Measurements from ENCODE around the gene MSMB. TPM values are rescaled to one million over a fixed set of nuclear protein-coding genes. Genes with fewer than 3 reads are reported as not detected.
A peak's percentile ranks its signal among the peaks of the same experiment; 100 is the strongest.
"Not testable (repeated sequence)": the region's sequence is repeated elsewhere in the genome, so short reads cannot be mapped to it uniquely, and the experiment has no call there.

Gene MSMB
- total and polyA plus RNA-seq, 7 experiments from 2014 or later: not detected

DNA sequence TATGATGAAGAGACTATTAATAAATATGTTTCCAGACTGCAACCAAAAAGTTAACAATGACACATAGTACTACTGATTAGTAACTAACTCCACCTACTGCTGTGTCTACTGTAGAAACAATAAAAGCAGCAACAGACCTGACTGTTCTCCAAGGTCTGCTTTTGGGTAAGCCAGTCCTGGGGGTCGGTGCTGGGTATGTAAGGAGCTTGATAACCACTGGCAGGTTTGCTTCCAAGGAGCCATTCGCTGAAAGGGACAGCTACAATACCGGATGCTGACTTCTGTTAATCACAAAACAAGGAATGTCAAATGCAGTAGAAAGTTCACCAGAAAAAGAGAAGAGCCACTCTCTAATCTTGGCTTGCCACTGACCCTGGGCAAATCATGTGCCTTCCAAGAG lies 33.3 kb downstream of the MSMB start:
- Histone ChIP-seq H3K27ac (ENCODE audit: low read depth, low read length) (no peak overlapping the region), H3K4me1 (ENCODE audit: control insufficient read depth in 2 of 2, insufficient read depth in 2 of 2, low read length in 2 of 2) (no peaks in the 10 kb centered on the region), H3K27me3 (ENCODE audit: control insufficient read depth in 2 of 2, insufficient read depth in 2 of 2, low read length in 2 of 2) (no peaks in the 10 kb centered on the region), H3K36me3 (ENCODE audit: control insufficient read depth in 2 of 3, insufficient read depth in 3 of 3, low read length in 3 of 3) (peaks cover 23 to 79% (median 63%) of the 10 kb centered on the region in 3 experiments), H3K4me3 (ENCODE audit: low read length) (no peak overlapping the region), H3K9me3 (ENCODE audit: control insufficient read depth in 2 of 3, low read length in 3 of 3) (no peaks in the 10 kb centered on the region)
- ATAC-seq (no peak), DNase-seq (no peak)
- peaks cover 0 to 1% (median 0%) of the 10 kb centered on the region in 11 donors for H3K9me3 Mint-ChIP-seq
- no peak overlapping the region for H3K4me3 Mint-ChIP-seq
- intact Hi-C loops (cut with micrococcal nuclease): no loop called here
- peak overlapping the region in 4 of 9 donors; percentile 14 to 31 (median 25) for H3K27ac Mint-ChIP-seq
- POLR2A ChIA-PET: interaction anchor here (0.8 kb wide), 1 partner anchor 17 kb away, joined by 3 read pairs; no protein-coding TSS in a partner anchor
- no peaks in the 10 kb centered on the region for H3K27me3 Mint-ChIP-seq
- peaks cover 3 to 18% (median 14%) of the 10 kb centered on the region in 7 donors for H3K4me1 Mint-ChIP-seq
- peaks cover 14 to 51% (median 29%) of the 10 kb centered on the region in 5 donors for H3K36me3 Mint-ChIP-seq
- CTCF ChIA-PET: no interaction called here

DNA sequence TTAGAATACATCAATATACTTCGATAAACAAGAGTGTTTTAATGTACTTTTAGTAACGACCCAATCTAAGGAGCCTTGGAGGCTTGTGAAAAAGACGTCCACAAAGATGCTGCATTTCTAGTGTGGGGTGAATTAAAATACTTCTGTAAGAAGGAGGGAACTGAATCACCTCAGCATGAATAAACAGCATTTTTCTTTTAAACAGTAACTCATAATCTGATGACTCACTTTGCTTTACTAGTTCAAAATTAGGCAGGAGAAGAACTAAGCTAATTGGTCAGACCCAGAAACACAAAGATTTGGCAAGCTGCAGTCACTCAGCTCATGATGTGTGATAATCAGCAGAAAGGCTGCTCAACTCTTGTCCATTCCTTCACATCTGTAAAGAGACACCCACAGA lies 39.9 kb downstream of the MSMB start:
- no peaks in the 10 kb centered on the region for H3K9me3 ChIP-seq (ENCODE audit: control insufficient read depth in 2 of 3, low read length in 3 of 3)
- H3K36me3 Mint-ChIP-seq: peaks cover 11 to 54% (median 26%) of the 10 kb centered on the region in 5 donors
- ATAC-seq (no peak), DNase-seq (no peak)
- no peak overlapping the region for H3K4me3 ChIP-seq (ENCODE audit: low read length)
- POLR2A ChIA-PET: no interaction called here
- H3K27me3 Mint-ChIP-seq: no peaks in the 10 kb centered on the region
- H3K27me3 ChIP-seq (ENCODE audit: control insufficient read depth in 2 of 2, insufficient read depth in 2 of 2, low read length in 2 of 2): no peaks in the 10 kb centered on the region
- H3K36me3 ChIP-seq (ENCODE audit: control insufficient read depth in 2 of 3, insufficient read depth in 3 of 3, low read length in 3 of 3): peaks cover 34 to 90% (median 53%) of the 10 kb centered on the region in 3 experiments
- intact Hi-C loops (cut with micrococcal nuclease): no loop called here
- no peak overlapping the region for H3K4me3 Mint-ChIP-seq
- CTCF ChIA-PET: interaction anchor here (0.9 kb wide), 1 partner anchor 10 kb away, joined by 3 read pairs; no protein-coding TSS in a partner anchor
- peaks cover 0 to 3% (median 0%) of the 10 kb centered on the region in 7 donors for H3K4me1 Mint-ChIP-seq
- H3K9me3 Mint-ChIP-seq: peaks cover 0 to 1% (median 0%) of the 10 kb centered on the region in 11 donors
- no peaks in the 10 kb centered on the region for H3K4me1 ChIP-seq (ENCODE audit: control insufficient read depth in 2 of 2, insufficient read depth in 2 of 2, low read length in 2 of 2)
- H3K27ac Mint-ChIP-seq: peak overlapping the region in 3 of 9 donors; percentile 28 to 65 (median 64)
- H3K27ac ChIP-seq (ENCODE audit: low read depth, low read length): no peak overlapping the region

DNA sequence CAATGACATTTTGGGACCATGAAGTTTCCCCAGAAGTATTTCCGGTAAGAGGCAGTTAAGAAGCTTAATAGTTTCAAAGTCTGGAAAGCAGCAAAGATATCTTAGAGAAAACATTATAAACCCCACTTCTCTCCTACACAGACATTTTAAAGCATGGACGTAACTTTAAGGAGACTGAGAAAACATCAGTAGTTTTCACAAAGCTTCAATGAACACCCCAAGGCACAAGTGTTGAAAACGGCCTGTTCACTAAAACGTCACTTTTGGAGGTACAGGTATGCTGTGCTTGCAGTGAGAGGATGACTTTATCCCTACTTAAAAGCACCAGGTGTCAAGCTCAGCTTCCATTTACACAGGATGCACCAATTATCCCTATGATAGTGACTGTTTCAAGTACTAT lies 40.7 kb downstream of the MSMB start:
- Histone ChIP-seq H3K9me3 (ENCODE audit: control insufficient read depth in 2 of 3, low read length in 3 of 3) (no peaks in the 10 kb centered on the region), H3K27ac (ENCODE audit: low read depth, low read length) (no peak overlapping the region), H3K27me3 (ENCODE audit: control insufficient read depth in 2 of 2, insufficient read depth in 2 of 2, low read length in 2 of 2) (no peaks in the 10 kb centered on the region), H3K4me3 (ENCODE audit: low read length) (no peak overlapping the region), H3K36me3 (ENCODE audit: control insufficient read depth in 2 of 3, insufficient read depth in 3 of 3, low read length in 3 of 3) (peaks cover 31 to 88% (median 45%) of the 10 kb centered on the region in 3 experiments), H3K4me1 (ENCODE audit: control insufficient read depth in 2 of 2, insufficient read depth in 2 of 2, low read length in 2 of 2) (no peaks in the 10 kb centered on the region)
- Mint-ChIP-seq H3K27ac (peak overlapping the region in 1 of 9 donors; percentile 49), H3K36me3 (peaks cover 11 to 53% (median 20%) of the 10 kb centered on the region in 5 donors), H3K9me3 (no peaks in the 10 kb centered on the region), H3K4me3 (no peak overlapping the region), H3K27me3 (no peaks in the 10 kb centered on the region), H3K4me1 (peaks cover 0 to 3% (median 0%) of the 10 kb centered on the region in 7 donors)
- DNase-seq (no peak), ATAC-seq (no peak)
- POLR2A ChIA-PET: no interaction called here
- CTCF ChIA-PET: no interaction called here
- intact Hi-C loops (cut with micrococcal nuclease): no loop called here

DNA sequence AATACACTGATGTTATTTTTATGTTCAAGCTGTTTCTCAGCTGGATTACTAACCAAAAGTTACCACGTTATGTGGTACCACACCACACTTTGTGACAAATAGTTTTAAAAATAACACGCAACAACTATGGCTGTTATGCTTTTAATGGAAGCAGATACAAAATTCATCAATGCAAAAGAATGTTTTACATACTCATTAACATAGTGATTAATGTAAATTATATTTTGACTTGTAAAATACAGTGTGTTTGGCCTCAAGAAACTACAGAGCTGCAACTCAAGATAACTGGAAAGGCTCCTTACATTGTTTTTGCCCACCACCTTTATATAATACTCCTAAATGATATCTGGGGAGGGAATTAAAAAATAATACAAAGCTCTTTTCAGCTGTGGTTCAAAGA lies 41.1 kb downstream of the MSMB start:
- H3K4me3 ChIP-seq (ENCODE audit: low read length): no peak overlapping the region
- H3K36me3 ChIP-seq (ENCODE audit: control insufficient read depth in 2 of 3, insufficient read depth in 3 of 3, low read length in 3 of 3): peaks cover 31 to 87% (median 42%) of the 10 kb centered on the region in 3 experiments
- H3K4me1 Mint-ChIP-seq: peaks cover 0 to 4% (median 0%) of the 10 kb centered on the region in 7 donors
- no peak overlapping the region for H3K27ac Mint-ChIP-seq
- CTCF ChIA-PET: no interaction called here
- peaks cover 14 to 54% (median 19%) of the 10 kb centered on the region in 5 donors for H3K36me3 Mint-ChIP-seq
- H3K27ac ChIP-seq (ENCODE audit: low read depth, low read length): no peak overlapping the region
- no peaks in the 10 kb centered on the region for H3K9me3 Mint-ChIP-seq
- intact Hi-C loops (cut with micrococcal nuclease): no loop called here
- H3K4me3 Mint-ChIP-seq: no peak overlapping the region
- ATAC-seq (no peak), DNase-seq (no peak)
- no peaks in the 10 kb centered on the region for H3K9me3 ChIP-seq (ENCODE audit: control insufficient read depth in 2 of 3, low read length in 3 of 3)
- no peaks in the 10 kb centered on the region for H3K27me3 Mint-ChIP-seq
- POLR2A ChIA-PET: no interaction called here
- no peaks in the 10 kb centered on the region for H3K27me3 ChIP-seq (ENCODE audit: control insufficient read depth in 2 of 2, insufficient read depth in 2 of 2, low read length in 2 of 2)
- H3K4me1 ChIP-seq (ENCODE audit: control insufficient read depth in 2 of 2, insufficient read depth in 2 of 2, low read length in 2 of 2): no peaks in the 10 kb centered on the region

DNA sequence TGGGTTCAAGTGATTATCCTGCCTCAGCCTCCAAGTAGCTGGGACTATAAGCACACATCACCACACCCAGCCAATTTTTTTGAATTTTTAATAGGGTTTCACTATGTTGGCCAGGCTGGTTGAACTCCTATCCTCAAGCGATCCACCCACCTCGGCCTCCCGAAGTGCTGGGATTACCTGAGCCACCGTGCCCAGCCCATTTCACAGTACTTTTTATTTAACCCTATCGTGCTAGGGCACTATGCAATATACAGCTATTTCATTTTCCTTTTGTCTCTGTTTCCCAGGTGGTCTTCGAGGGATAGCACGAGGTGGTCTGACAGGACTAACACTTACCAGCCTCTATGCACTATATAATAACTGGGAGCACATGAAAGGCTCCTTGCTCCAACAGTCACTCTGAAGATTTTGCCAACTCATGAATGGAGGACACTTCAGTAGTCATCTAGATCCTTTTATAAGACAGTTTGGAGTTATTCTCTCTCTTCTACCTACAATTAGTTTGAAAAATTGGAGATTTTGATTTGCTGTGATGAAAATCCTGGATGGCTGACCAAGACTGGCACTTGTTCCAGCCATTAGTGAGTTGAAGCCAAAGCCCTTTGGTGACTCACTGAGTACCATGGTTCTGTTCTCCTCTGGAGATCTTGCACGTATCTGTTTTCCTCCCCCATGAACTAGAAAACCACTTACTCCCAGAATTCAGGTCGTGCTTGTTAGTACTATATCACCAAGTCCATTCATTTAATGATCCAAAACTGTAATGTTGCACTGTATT lies 43.0 kb downstream of the MSMB start:
- DNase-seq: no peak
- peak overlapping the region in 2 of 9 donors; percentile 48 to 55 for H3K27ac Mint-ChIP-seq
- no peak for ATAC-seq
- no peaks in the 10 kb centered on the region for H3K27me3 ChIP-seq (ENCODE audit: control insufficient read depth in 2 of 2, insufficient read depth in 2 of 2, low read length in 2 of 2)
- H3K9me3 ChIP-seq (ENCODE audit: control insufficient read depth in 2 of 3, low read length in 3 of 3): no peaks in the 10 kb centered on the region
- ChIA-PET POLR2A (no interaction called here), CTCF (no interaction called here)
- no peak overlapping the region for H3K27ac ChIP-seq (ENCODE audit: low read depth, low read length)
- H3K4me3 Mint-ChIP-seq: no peak overlapping the region
- no peak overlapping the region for H3K4me3 ChIP-seq (ENCODE audit: low read length)
- peaks cover 0 to 4% (median 0%) of the 10 kb centered on the region in 11 donors for H3K9me3 Mint-ChIP-seq
- peaks cover 13 to 58% (median 29%) of the 10 kb centered on the region in 5 donors for H3K36me3 Mint-ChIP-seq
- intact Hi-C loops (cut with micrococcal nuclease): no loop called here
- peaks cover 0 to 4% (median under 1%) of the 10 kb centered on the region in 7 donors for H3K4me1 Mint-ChIP-seq
- no peaks in the 10 kb centered on the region for H3K4me1 ChIP-seq (ENCODE audit: control insufficient read depth in 2 of 2, insufficient read depth in 2 of 2, low read length in 2 of 2)
- H3K27me3 Mint-ChIP-seq: no peaks in the 10 kb centered on the region
- H3K36me3 ChIP-seq (ENCODE audit: control insufficient read depth in 2 of 3, insufficient read depth in 3 of 3, low read length in 3 of 3): peaks cover 23 to 85% (median 26%) of the 10 kb centered on the region in 3 experiments

DNA sequence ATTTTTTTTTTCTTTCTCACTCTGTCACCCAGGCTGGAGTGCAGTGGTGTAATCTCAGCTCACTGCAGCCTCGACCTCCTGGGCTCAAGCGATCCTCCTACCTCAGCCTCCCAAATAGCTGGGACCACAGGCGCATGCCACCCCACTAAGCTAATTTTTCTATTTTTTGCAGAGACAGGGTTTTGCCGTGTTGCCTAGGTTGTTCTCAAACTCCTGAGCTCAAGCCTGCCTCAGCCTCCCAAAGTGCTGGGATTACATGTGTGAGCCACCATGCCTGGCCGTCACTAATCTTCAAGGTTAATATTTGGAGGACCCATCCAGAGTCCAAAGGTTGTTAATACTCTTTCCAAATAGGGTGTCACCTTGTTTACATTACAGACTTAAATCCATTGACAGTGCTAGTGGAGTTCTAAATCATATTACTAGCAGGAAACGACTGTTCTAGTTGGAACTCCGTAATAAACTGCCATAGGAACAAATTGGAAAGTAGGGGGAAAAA lies 43.8 kb downstream of the MSMB start:
- H3K36me3 ChIP-seq (ENCODE audit: control insufficient read depth in 2 of 3, insufficient read depth in 3 of 3, low read length in 3 of 3): peaks cover 18 to 79% (median 23%) of the 10 kb centered on the region in 3 experiments
- H3K4me1 Mint-ChIP-seq; DNase-seq; H3K27me3 Mint-ChIP-seq; CTCF ChIA-PET; intact Hi-C loops (cut with micrococcal nuclease); H3K27ac ChIP-seq (ENCODE audit: low read depth, low read length); H3K4me3 Mint-ChIP-seq; H3K9me3 ChIP-seq (ENCODE audit: control insufficient read depth in 2 of 3, low read length in 3 of 3); ATAC-seq; H3K9me3 Mint-ChIP-seq; H3K27me3 ChIP-seq (ENCODE audit: control insufficient read depth in 2 of 2, insufficient read depth in 2 of 2, low read length in 2 of 2); H3K4me1 ChIP-seq (ENCODE audit: control insufficient read depth in 2 of 2, insufficient read depth in 2 of 2, low read length in 2 of 2); POLR2A ChIA-PET; H3K4me3 ChIP-seq (ENCODE audit: low read length): not testable (repeated sequence)
- H3K27ac Mint-ChIP-seq: peak overlapping the region in 3 of 9 donors; percentile 3 to 59 (median 20)
- peaks cover 12 to 58% (median 35%) of the 10 kb centered on the region in 5 donors for H3K36me3 Mint-ChIP-seq
